ENCODE data around the gene GRIK4. TPM values are rescaled to one million over a fixed set of nuclear protein-coding genes. Genes with fewer than 3 reads are reported as not detected.
"Not testable (repeated sequence)": the region's sequence is repeated elsewhere in the genome, so short reads cannot be mapped to it uniquely, and the experiment has no call there.

GRIK4 gene
- total and polyA plus RNA-seq, 8 donors: 0.02 TPM; not detected in 7

GRCh38 chr11:121004206-121004840, 492.8 kb downstream of the GRIK4 start:
- Histone ChIP-seq H3K4me1 (no peaks in the 10 kb centered on the region), H3K9me3 (no peaks in the 10 kb centered on the region), H3K4me3 (no peak overlapping the region), H3K36me3 (no peaks in the 10 kb centered on the region), H3K27me3 (no peaks in the 10 kb centered on the region), H3K27ac (no peak overlapping the region)
- FAIRE-seq: no peak
- 41% methylated on average over 4 of the region's 4 CpGs for WGBS, 2 donors
- TF ChIP-seq CTCF (IDR thresholded peaks at IDR 0.05): no peak
- DNase-seq: no peak
- intact Hi-C loops (cut with DNase I): no loop called here
- no peak for ATAC-seq

GRCh38 chr11:121006922-121007321, 495.4 kb downstream of the GRIK4 start:
- no peak for FAIRE-seq
- H3K36me3 ChIP-seq: no peaks in the 10 kb centered on the region
- no peak for ATAC-seq

GRCh38 chr11:121008551-121008950, 497.0 kb downstream of the GRIK4 start:
- Histone ChIP-seq H3K27me3 (no peaks in the 10 kb centered on the region), H3K9me3 (no peaks in the 10 kb centered on the region), H3K27ac (no peak overlapping the region), H3K4me1 (no peaks in the 10 kb centered on the region), H3K36me3 (no peaks in the 10 kb centered on the region), H3K4me3 (no peak overlapping the region)
- DNase-seq (no peak), FAIRE-seq (no peak), ATAC-seq (no peak)
- no peak for TF ChIP-seq CTCF (IDR thresholded peaks at IDR 0.05)
- intact Hi-C loops (cut with DNase I): no loop called here

More at GRCh38 chr11:121006922-121007321, 495.4 kb downstream of the GRIK4 start:
- Histone ChIP-seq H3K4me3 (no peak overlapping the region), H3K27ac (no peak overlapping the region), H3K9me3 (no peaks in the 10 kb centered on the region), H3K4me1 (no peaks in the 10 kb centered on the region), H3K27me3 (no peaks in the 10 kb centered on the region)
- no peak for TF ChIP-seq CTCF (IDR thresholded peaks at IDR 0.05)
- intact Hi-C loops (cut with DNase I): no loop called here
- DNase-seq: no peak
- WGBS, 2 donors: 76 to 89% methylated on average over 1 of the region's 1 CpG

GRCh38 chr11:121012091-121012490, 500.5 kb downstream of the GRIK4 start:
- no peaks in the 10 kb centered on the region for H3K36me3 ChIP-seq
- ATAC-seq (no peak), FAIRE-seq (no peak), DNase-seq (no peak)
- no peak for TF ChIP-seq CTCF (IDR thresholded peaks at IDR 0.05)
- H3K9me3 ChIP-seq: no peaks in the 10 kb centered on the region
- intact Hi-C loops (cut with DNase I): no loop called here
- H3K27me3 ChIP-seq: peaks cover 0 to 3% (median 0%) of the 10 kb centered on the region in 4 donors
- no peak overlapping the region for H3K27ac ChIP-seq
- no peaks in the 10 kb centered on the region for H3K4me1 ChIP-seq
- whole genome bisulfite sequencing, 2 donors: 63 to 68% methylated on average over 1 of the region's 1 CpG
- H3K4me3 ChIP-seq: no peak overlapping the region

GRCh38 chr11:121018746-121019145, 507.2 kb downstream of the GRIK4 start:
- Histone ChIP-seq H3K27me3 (peaks cover 0 to 3% (median 0%) of the 10 kb centered on the region in 4 donors), H3K27ac (no peak overlapping the region), H3K4me1 (no peaks in the 10 kb centered on the region), H3K36me3 (no peaks in the 10 kb centered on the region), H3K4me3 (no peak overlapping the region), H3K9me3 (no peaks in the 10 kb centered on the region)
- FAIRE-seq (no peak), ATAC-seq (no peak), DNase-seq (no peak)
- WGBS, 2 donors: 77 to 78% methylated on average over 1 of the region's 1 CpG
- intact Hi-C loops (cut with DNase I): no loop called here
- no peak for TF ChIP-seq CTCF (IDR thresholded peaks at IDR 0.05)

- H3K4me3 ChIP-seq; H3K9me3 ChIP-seq; H3K36me3 ChIP-seq; H3K27me3 ChIP-seq; FAIRE-seq; DNase-seq; ATAC-seq; intact Hi-C loops (cut with DNase I); H3K4me1 ChIP-seq; H3K27ac ChIP-seq: not testable (repeated sequence)
- 84 to 91% methylated on average over 28 to 36 of the region's 36 CpGs for WGBS, 2 donors
These were observed 510.2 kb downstream of the GRIK4 start for GRCh38 chr11:121021718-121022117.

Data from pancreas (tissue), 10 donors.